Chondrocyte (in vitro differentiated cells): Measurements from ENCODE around the gene MDK. TPM values are rescaled to one million over a fixed set of nuclear protein-coding genes. Genes with fewer than 3 reads are reported as not detected.
"Not testable (repeated sequence)": the region's sequence is repeated elsewhere in the genome, so short reads cannot be mapped to it uniquely, and the experiment has no call there.

Experiments used
- DNase-seq: peaks from one replicate; pipeline ENCODE4 v3.0.0; 2021; ENCODE audit warnings: mixed read lengths, low spot score
- H3K27ac Mint-ChIP-seq: one replicate; pipeline ENCODE4 v1.8.0; 2021; ENCODE audit warnings: mild to moderate bottlenecking, moderate library complexity, mixed read lengths; ENCODE audit not compliant: unreplicated experiment
- H3K27me3 Mint-ChIP-seq: 2 replicates; pipeline ENCODE4 v1.8.0; 2021; ENCODE audit warnings: low read depth, mixed read lengths
- H3K36me3 Mint-ChIP-seq: 2 replicates; pipeline ENCODE4 v1.8.0; 2021; ENCODE audit warnings: low read depth, mixed read lengths
- H3K4me1 Mint-ChIP-seq: 2 replicates; pipeline ENCODE4 v1.8.0; 2021; ENCODE audit warnings: low read depth, mild to moderate bottlenecking, mixed read lengths
- H3K4me3 Mint-ChIP-seq: one replicate; pipeline ENCODE4 v1.8.0; 2021; ENCODE audit warnings: mild to moderate bottlenecking, moderate library complexity, mixed read lengths; ENCODE audit not compliant: unreplicated experiment
- H3K9me3 Mint-ChIP-seq: 2 replicates; pipeline ENCODE4 v1.8.0; 2021; ENCODE audit warnings: low read depth, mixed read lengths
- total RNA-seq: library from RNA; stranded (reverse); gene quantifications from 3 replicates; pipeline ENCODE4 v1.2.1, GENCODE V29; 2021
- TF ChIP-seq, protein P1 (sequence below): fragments of 200-600 bp; sonication (generic); IDR thresholded peaks from 2 replicates; pipeline ENCODE4 v1.5.0; 2021; ENCODE audit warnings: antibody characterized with exemption, mild to moderate bottlenecking, moderate library complexity

The MDK gene
- total RNA-seq, 1 donor from 2014 or later = 127 TPM

DNA sequence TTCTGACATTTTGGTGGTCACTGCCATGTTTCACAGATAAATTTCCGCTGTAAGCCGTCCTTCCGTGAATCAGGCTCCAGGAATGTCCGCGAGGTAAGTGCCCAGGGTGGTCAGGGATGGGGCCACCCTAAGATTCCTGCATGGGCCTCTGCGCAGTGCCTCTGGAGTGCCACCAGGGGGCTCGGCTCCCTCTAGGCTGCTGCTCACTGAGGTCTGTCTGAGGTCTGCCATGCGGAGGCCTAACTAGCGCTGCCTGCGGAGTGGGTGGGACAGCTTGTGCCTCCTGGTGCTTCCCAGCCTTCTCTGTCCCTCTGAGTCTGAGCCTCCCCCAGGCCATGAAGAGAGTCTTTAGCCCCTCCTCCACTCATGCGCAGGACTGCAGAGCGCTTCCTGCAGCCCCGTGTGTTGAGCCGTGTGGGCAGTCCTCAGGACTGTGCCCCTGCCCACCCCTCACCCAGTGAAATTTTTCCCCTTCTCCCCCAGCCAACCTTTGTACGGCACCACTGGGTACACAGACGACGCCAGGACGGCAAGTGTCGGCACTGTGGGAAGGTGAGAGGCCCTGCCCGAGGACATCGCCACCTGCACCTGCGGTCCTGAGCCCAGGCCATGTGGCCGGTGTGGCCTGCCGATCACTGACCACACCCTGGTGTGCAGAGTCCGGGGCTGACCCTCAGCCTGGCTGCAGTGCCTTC is 11.9 kb upstream of the MDK start:
- Mint-ChIP-seq H3K9me3 (no peaks in the 10 kb centered on the region), H3K27me3 (no peaks in the 10 kb centered on the region), H3K36me3 (peaks cover 2% of the 10 kb centered on the region), H3K27ac (no peak overlapping the region), H3K4me3 (no peak overlapping the region), H3K4me1 (peaks cover 3% of the 10 kb centered on the region)
- TF ChIP-seq, protein P1, sequence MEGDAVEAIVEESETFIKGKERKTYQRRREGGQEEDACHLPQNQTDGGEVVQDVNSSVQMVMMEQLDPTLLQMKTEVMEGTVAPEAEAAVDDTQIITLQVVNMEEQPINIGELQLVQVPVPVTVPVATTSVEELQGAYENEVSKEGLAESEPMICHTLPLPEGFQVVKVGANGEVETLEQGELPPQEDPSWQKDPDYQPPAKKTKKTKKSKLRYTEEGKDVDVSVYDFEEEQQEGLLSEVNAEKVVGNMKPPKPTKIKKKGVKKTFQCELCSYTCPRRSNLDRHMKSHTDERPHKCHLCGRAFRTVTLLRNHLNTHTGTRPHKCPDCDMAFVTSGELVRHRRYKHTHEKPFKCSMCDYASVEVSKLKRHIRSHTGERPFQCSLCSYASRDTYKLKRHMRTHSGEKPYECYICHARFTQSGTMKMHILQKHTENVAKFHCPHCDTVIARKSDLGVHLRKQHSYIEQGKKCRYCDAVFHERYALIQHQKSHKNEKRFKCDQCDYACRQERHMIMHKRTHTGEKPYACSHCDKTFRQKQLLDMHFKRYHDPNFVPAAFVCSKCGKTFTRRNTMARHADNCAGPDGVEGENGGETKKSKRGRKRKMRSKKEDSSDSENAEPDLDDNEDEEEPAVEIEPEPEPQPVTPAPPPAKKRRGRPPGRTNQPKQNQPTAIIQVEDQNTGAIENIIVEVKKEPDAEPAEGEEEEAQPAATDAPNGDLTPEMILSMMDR = peak; percentile 86
- DNase-seq = no peak

DNA sequence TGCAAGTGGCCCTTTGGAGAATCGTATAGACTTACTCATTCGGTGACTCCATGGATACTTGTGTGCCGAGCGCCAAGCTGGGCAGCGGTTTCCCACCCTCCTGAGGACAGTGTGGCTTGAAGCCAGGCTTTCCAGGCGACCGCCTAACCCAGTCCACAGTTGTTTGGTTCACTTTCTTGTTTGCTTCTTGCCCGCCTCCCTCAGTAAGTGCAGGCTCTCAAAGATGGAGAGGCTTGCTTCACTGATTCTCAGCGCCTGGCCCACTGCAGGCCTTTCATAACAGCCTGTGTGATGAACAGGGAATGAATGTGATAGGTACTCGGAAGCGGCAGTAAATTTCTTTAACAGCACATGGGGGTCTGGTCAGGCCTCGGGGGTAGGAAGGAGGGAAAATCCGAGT is 11.2 kb upstream of the MDK start:
- Mint-ChIP-seq H3K4me1 (peaks cover 3% of the 10 kb centered on the region), H3K27ac (no peak overlapping the region), H3K4me3 (no peak overlapping the region), H3K36me3 (peaks cover 5% of the 10 kb centered on the region), H3K9me3 (no peaks in the 10 kb centered on the region), H3K27me3 (no peaks in the 10 kb centered on the region)
- no peak for DNase-seq
- TF ChIP-seq, protein P1 = no peak

DNA sequence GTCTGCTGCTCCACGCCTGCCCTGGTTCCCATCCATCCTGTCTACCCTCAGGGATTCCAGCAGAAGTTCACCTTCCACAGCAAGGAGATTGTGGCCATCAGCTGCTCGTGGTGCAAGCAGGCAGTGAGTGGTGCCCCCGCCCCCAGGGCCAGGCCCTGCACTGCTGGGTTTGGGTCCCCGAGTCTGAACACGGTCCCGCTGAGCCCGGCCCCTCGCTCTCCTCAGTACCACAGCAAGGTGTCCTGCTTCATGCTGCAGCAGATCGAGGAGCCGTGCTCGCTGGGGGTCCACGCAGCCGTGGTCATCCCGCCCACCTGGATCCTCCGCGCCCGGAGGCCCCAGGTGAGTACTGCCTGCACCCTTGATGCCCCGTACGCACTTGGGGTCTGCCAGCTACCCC is 10.2 kb upstream of the MDK start:
- not testable (repeated sequence) for H3K27ac Mint-ChIP-seq, H3K4me3 Mint-ChIP-seq, H3K9me3 Mint-ChIP-seq, H3K27me3 Mint-ChIP-seq, H3K4me1 Mint-ChIP-seq, DNase-seq, H3K36me3 Mint-ChIP-seq

DNA sequence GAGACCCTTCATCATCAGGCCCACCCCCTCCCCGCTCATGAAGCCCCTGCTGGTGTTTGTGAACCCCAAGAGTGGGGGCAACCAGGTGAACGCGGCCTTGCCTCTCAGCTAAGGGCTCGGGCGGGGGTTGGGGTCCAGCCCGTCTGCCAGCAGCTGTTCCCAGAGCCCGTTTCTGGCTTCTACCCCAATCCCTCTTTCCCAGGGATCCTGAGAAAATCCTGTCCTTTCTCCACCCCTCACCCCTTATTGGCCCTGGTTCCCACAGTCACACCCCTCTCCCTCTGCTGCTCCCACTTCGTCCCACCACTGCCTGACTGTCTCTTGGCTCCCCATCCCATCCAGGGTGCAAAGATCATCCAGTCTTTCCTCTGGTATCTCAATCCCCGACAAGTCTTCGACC is 9.4 kb upstream of the MDK start:
- Mint-ChIP-seq H3K27ac (no peak overlapping the region), H3K27me3 (no peaks in the 10 kb centered on the region), H3K9me3 (no peaks in the 10 kb centered on the region), H3K36me3 (peaks cover 8% of the 10 kb centered on the region), H3K4me3 (no peak overlapping the region), H3K4me1 (peaks cover 3% of the 10 kb centered on the region)
- TF ChIP-seq, protein P1 = no peak
- no peak for DNase-seq

DNA sequence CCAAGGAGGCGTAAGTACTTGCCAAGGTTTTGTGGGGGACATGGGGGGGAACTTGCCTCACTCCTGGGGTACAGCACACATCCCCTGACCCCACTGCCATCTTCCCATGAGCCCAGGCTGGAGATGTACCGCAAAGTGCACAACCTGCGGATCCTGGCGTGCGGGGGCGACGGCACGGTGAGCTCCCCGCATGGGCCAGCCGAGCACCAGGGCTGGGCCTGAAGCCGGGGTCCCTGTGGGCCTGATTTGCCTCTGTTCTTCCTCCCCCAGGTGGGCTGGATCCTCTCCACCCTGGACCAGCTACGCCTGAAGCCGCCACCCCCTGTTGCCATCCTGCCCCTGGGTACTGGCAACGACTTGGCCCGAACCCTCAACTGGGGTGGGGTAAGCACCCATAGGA is 9.0 kb upstream of the MDK start:
- not testable (repeated sequence) for H3K27ac Mint-ChIP-seq

DNA sequence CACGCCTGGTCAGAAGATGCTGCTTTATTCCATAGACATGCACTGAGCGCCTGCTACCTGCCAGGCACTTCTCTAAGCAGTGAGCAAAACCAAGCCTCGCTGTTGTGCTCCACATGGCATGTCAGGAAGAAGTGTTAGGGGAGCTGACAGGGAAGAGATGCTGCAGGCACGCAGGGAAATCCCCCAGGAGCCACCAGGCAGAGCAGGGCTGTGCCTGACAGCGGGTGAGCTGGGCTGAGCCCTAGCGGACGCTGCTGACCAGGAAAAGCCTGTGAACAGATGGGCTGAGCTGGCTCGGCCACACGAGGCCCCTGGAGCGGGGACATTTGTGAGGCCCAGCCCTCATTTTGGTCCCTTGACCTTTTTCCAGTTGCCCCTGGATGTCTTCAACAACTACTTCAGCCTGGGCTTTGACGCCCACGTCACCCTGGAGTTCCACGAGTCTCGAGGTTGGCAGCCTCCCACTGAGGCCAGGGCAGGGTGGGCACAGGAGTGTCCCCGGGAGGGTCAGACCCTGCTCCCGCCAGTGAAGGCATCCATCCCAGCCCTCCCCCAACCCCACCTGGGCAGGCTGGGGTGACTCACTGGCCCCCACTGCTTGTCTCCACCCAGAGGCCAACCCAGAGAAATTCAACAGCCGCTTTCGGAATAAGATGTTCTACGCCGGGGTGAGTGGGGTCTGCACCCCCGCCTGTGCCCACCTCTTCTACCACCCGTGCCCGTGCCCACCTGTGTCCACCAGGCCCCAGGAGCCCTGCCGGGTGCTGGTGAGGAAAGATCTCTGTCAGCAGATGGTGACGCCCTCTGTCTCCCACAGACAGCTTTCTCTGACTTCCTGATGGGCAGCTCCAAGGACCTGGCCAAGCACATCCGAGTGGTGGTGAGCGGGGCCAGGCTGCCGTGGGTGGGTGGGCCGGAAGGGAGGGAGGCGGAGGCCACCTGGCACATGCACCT is 7.4 kb upstream of the MDK start:
- no peak for DNase-seq
- no peak overlapping the region for H3K4me3 Mint-ChIP-seq
- TF ChIP-seq, protein P1 = no peak
- peaks cover 16% of the 10 kb centered on the region for H3K36me3 Mint-ChIP-seq
- no peaks in the 10 kb centered on the region for H3K4me1 Mint-ChIP-seq
- H3K27ac Mint-ChIP-seq = no peak overlapping the region
- H3K9me3 Mint-ChIP-seq = no peaks in the 10 kb centered on the region
- H3K27me3 Mint-ChIP-seq = no peaks in the 10 kb centered on the region

More for the DNA sequence above, 9.0 kb upstream of the MDK start:
- peaks cover 12% of the 10 kb centered on the region for H3K36me3 Mint-ChIP-seq
- not testable (repeated sequence) for H3K9me3 Mint-ChIP-seq, H3K27me3 Mint-ChIP-seq, H3K4me1 Mint-ChIP-seq, H3K4me3 Mint-ChIP-seq, DNase-seq
